HepG2 (cell line): ENCODE measurements around the gene EGLN1.

Source experiments
- FOXK1 ChIP-seq: sonication (generic); formaldehyde crosslinking; IDR thresholded peaks from 2 replicates; pipeline ENCODE4 v1.4.0; 2020; ENCODE audit warnings: low read depth, missing genetic modification reagents, borderline replicate concordance
- HNRNPL ChIP-seq: fragments of 200-400 bp; formaldehyde crosslinking; IDR thresholded peaks from 2 replicates; pipeline ENCODE4 v1.6.1; 2017; ENCODE audit warnings: mild to moderate bottlenecking, low read depth, low read length
- PHF8 ChIP-seq: sonication (generic); formaldehyde crosslinking; IDR thresholded peaks from 2 replicates; pipeline ENCODE4 v1.5.0; 2020; ENCODE audit warnings: missing genetic modification reagents
- SP2 ChIP-seq: sonication (generic); formaldehyde crosslinking; IDR thresholded peaks from 2 replicates; pipeline ENCODE4 v1.5.1; 2020; ENCODE audit warnings: mild to moderate bottlenecking, missing genetic modification reagents
- TF ChIP-seq, protein P1 (sequence below): sonication (generic); formaldehyde crosslinking; IDR thresholded peaks from 2 replicates; pipeline ENCODE4 v1.5.0; 2020; ENCODE audit warnings: missing genetic modification reagents, mild to moderate bottlenecking, borderline replicate concordance
- TF ChIP-seq, protein P2 (sequence below): sonication (generic); formaldehyde crosslinking; IDR thresholded peaks from 2 replicates; pipeline ENCODE4 v1.4.0; 2020; ENCODE audit warnings: missing genetic modification reagents

DNA sequence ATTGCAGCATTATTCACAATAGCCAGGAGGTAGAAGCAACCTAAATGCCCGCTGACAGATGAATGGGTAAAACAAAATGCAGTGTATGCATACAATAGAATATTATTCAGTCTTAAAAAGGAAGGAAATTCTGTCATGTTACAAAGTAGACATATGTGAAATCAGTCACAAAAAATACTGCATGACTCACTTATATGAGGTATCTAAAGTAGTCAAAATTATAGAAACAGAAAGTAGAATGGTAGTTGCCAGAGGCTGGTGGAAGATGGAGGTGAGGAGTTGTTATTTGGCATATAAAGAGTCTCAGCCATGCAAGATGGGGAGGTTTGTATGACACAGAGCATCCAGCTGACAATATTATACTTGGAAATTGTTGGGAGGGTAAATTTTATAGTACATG lies 43.0 kb upstream of the EGLN1 start:
- TF ChIP-seq SP2 (CRISPR knock-in tag) (no peak), FOXK1 (CRISPR knock-in tag) (no peak), HNRNPL (no peak), PHF8 (CRISPR knock-in tag) (no peak)
- TF ChIP-seq, protein P1, sequence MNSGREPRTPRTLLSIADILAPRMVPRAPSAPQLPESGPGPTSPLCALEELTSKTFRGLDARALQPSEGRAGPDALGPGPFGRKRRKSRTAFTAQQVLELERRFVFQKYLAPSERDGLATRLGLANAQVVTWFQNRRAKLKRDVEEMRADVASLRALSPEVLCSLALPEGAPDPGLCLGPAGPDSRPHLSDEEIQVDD = no peak
- TF ChIP-seq, protein P2, sequence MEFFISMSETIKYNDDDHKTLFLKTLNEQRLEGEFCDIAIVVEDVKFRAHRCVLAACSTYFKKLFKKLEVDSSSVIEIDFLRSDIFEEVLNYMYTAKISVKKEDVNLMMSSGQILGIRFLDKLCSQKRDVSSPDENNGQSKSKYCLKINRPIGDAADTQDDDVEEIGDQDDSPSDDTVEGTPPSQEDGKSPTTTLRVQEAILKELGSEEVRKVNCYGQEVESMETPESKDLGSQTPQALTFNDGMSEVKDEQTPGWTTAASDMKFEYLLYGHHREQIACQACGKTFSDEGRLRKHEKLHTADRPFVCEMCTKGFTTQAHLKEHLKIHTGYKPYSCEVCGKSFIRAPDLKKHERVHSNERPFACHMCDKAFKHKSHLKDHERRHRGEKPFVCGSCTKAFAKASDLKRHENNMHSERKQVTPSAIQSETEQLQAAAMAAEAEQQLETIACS (CRISPR knock-in tag) = no peak
